IPS-15b (cell line): ENCODE measurements around the gene SPTLC2.
A peak's percentile ranks its signal among the peaks of the same experiment; 100 is the strongest.

ENCODE experiments used
- H3K27me3 ChIP-seq: one replicate; pipeline ENCODE4 v1.6.1; 2013; ENCODE audit warnings: low read length; ENCODE audit not compliant: control insufficient read depth, insufficient read depth
- H3K36me3 ChIP-seq: one replicate; pipeline ENCODE4 v1.6.1; 2013; ENCODE audit warnings: low read length; ENCODE audit not compliant: control insufficient read depth, insufficient read depth
- H3K4me1 ChIP-seq: one replicate; pipeline ENCODE4 v1.6.1; 2013; ENCODE audit warnings: mild to moderate bottlenecking, low read length; ENCODE audit not compliant: control insufficient read depth, insufficient read depth
- H3K4me3 ChIP-seq: one replicate; pipeline ENCODE4 v1.5.1; 2013; ENCODE audit warnings: low read depth, low read length
- H3K9ac ChIP-seq: one replicate; pipeline ENCODE4 v1.6.1; 2013; ENCODE audit warnings: low read depth, mild to moderate bottlenecking, low read length
- H3K9me3 ChIP-seq: one replicate; pipeline ENCODE4 v1.6.1; 2013; ENCODE audit warnings: mild to moderate bottlenecking, low read length; ENCODE audit not compliant: control insufficient read depth, insufficient read depth

SPTLC2 gene

GRCh38 chr14:77620222-77620870 lies 3.9 kb upstream of the SPTLC2 start:
- Histone ChIP-seq H3K9ac (no peak overlapping the region), H3K4me1 (peaks cover 17% of the 10 kb centered on the region), H3K27me3 (no peaks in the 10 kb centered on the region), H3K4me3 (no peak overlapping the region), H3K36me3 (no peaks in the 10 kb centered on the region), H3K9me3 (no peaks in the 10 kb centered on the region)

GRCh38 chr14:77618381-77618970 lies 2.0 kb upstream of the SPTLC2 start:
- no peaks in the 10 kb centered on the region for H3K27me3 ChIP-seq
- H3K9me3 ChIP-seq: no peaks in the 10 kb centered on the region
- no peak overlapping the region for H3K4me3 ChIP-seq
- no peak overlapping the region for H3K9ac ChIP-seq
- no peaks in the 10 kb centered on the region for H3K36me3 ChIP-seq
- peaks cover 19% of the 10 kb centered on the region for H3K4me1 ChIP-seq

GRCh38 chr14:77616133-77616453 lies 344 bp downstream of the SPTLC2 start:
- Histone ChIP-seq H3K36me3 (no peaks in the 10 kb centered on the region), H3K27me3 (no peaks in the 10 kb centered on the region), H3K9ac (peak overlapping the region; percentile 76), H3K9me3 (no peaks in the 10 kb centered on the region), H3K4me3 (peak overlapping the region; percentile 91), H3K4me1 (peaks cover 30% of the 10 kb centered on the region)

GRCh38 chr14:77615361-77616132 lies 890 bp downstream of the SPTLC2 start:
- no peaks in the 10 kb centered on the region for H3K36me3 ChIP-seq
- peaks cover 30% of the 10 kb centered on the region for H3K4me1 ChIP-seq

GRCh38 chr14:77613201-77613600 lies 3.2 kb downstream of the SPTLC2 start:
- no peaks in the 10 kb centered on the region for H3K36me3 ChIP-seq
- peak overlapping the region; percentile 1 for H3K9ac ChIP-seq
- no peak overlapping the region for H3K4me3 ChIP-seq
- no peaks in the 10 kb centered on the region for H3K27me3 ChIP-seq
- H3K4me1 ChIP-seq: peaks cover 27% of the 10 kb centered on the region
- H3K9me3 ChIP-seq: no peaks in the 10 kb centered on the region

More at GRCh38 chr14:77615361-77616132, 890 bp downstream of the SPTLC2 start:
- Histone ChIP-seq H3K27me3 (no peaks in the 10 kb centered on the region), H3K4me3 (peak overlapping the region; percentile 91), H3K9ac (peak overlapping the region; percentile 76), H3K9me3 (no peaks in the 10 kb centered on the region)

- Histone ChIP-seq H3K9ac (no peak overlapping the region), H3K9me3 (no peaks in the 10 kb centered on the region), H3K4me3 (no peak overlapping the region), H3K36me3 (no peaks in the 10 kb centered on the region), H3K27me3 (no peaks in the 10 kb centered on the region), H3K4me1 (peaks cover 16% of the 10 kb centered on the region)
Measured at GRCh38 chr14:77612011-77612620, 4.3 kb downstream of the SPTLC2 start.

- peaks cover 15% of the 10 kb centered on the region for H3K4me1 ChIP-seq
- H3K36me3 ChIP-seq: no peaks in the 10 kb centered on the region
- H3K4me3 ChIP-seq: no peak overlapping the region
- H3K9ac ChIP-seq: no peak overlapping the region
- H3K9me3 ChIP-seq: no peaks in the 10 kb centered on the region
- no peaks in the 10 kb centered on the region for H3K27me3 ChIP-seq
Measured at GRCh38 chr14:77610553-77610952, 5.9 kb downstream of the SPTLC2 start.

- H3K4me1 ChIP-seq: peaks cover 15% of the 10 kb centered on the region
Measured at GRCh38 chr14:77609922-77610321, 6.5 kb downstream of the SPTLC2 start.

GRCh38 chr14:77607741-77608302 lies 8.6 kb downstream of the SPTLC2 start:
- Histone ChIP-seq H3K36me3 (no peaks in the 10 kb centered on the region), H3K9ac (no peak overlapping the region), H3K9me3 (peaks cover 5% of the 10 kb centered on the region), H3K4me3 (no peak overlapping the region), H3K4me1 (peaks cover 8% of the 10 kb centered on the region), H3K27me3 (no peaks in the 10 kb centered on the region)

More at GRCh38 chr14:77609922-77610321, 6.5 kb downstream of the SPTLC2 start:
- H3K27me3 ChIP-seq: no peaks in the 10 kb centered on the region
- no peaks in the 10 kb centered on the region for H3K36me3 ChIP-seq
- no peaks in the 10 kb centered on the region for H3K9me3 ChIP-seq
- no peak overlapping the region for H3K4me3 ChIP-seq
- H3K9ac ChIP-seq: no peak overlapping the region

- H3K36me3 ChIP-seq: no peaks in the 10 kb centered on the region
- no peak overlapping the region for H3K9ac ChIP-seq
- no peak overlapping the region for H3K4me3 ChIP-seq
- no peaks in the 10 kb centered on the region for H3K4me1 ChIP-seq
- H3K27me3 ChIP-seq: no peaks in the 10 kb centered on the region
- H3K9me3 ChIP-seq: peaks cover 5% of the 10 kb centered on the region
Measured at GRCh38 chr14:77605392-77605972, 11.0 kb downstream of the SPTLC2 start.

GRCh38 chr14:77603654-77604255 lies 12.7 kb downstream of the SPTLC2 start:
- Histone ChIP-seq H3K27me3 (no peaks in the 10 kb centered on the region), H3K36me3 (no peaks in the 10 kb centered on the region), H3K4me1 (peaks cover 9% of the 10 kb centered on the region), H3K9ac (no peak overlapping the region), H3K4me3 (no peak overlapping the region), H3K9me3 (peaks cover 5% of the 10 kb centered on the region)
